HG03095 (cell line): ENCODE data around the gene CHST13.
A peak's percentile ranks its signal among the peaks of the same experiment; 100 is the strongest.

Experiments used
- ATAC-seq: cut with Tn5 transposase; IDR thresholded peaks from one replicate; pipeline ENCODE4 v1.9.1; 2021; ENCODE audit warnings: moderate library complexity; ENCODE audit not compliant: unreplicated experiment

Gene CHST13, protein sequence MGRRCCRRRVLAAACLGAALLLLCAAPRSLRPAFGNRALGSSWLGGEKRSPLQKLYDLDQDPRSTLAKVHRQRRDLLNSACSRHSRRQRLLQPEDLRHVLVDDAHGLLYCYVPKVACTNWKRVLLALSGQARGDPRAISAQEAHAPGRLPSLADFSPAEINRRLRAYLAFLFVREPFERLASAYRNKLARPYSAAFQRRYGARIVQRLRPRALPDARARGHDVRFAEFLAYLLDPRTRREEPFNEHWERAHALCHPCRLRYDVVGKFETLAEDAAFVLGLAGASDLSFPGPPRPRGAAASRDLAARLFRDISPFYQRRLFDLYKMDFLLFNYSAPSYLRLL

DNA sequence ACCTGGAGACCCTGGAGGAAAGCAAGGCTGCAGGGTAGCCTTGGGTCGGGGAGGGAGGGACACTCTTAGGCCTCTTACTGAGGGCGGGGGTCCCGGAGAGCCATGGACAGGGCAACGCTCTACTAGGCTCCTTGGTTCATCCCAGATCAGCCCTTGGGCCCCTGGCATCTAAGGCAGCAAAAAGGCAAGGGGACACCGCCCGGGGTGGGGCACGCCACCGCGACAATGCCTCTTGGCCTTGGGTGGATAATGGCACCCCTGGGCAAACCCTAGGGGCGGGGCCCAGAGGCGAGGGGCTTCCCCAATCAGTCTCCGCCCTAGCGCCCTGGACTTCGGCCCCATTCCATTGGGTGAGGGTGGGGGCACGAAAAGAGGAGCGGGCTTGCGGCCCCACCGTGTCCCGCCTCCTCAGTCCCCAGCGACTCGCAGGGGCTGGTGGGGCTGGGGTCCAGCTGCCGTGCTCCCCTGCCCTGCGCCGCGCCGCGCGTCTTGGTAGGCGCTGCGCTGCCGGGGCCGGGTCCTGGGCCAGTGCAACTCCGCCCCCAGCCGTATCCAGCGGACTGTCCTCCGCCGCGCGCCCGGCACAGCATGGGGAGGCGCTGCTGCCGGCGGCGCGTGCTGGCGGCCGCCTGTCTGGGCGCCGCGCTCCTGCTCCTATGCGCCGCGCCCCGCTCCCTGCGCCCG, at the start of gene CHST13:
Gene CHST13 (plus strand): TSS at position 411 of the 684 bp plus-strand sequence. CDS start 178 bp downstream, at position 589.
- ATAC-seq: no peak

DNA sequence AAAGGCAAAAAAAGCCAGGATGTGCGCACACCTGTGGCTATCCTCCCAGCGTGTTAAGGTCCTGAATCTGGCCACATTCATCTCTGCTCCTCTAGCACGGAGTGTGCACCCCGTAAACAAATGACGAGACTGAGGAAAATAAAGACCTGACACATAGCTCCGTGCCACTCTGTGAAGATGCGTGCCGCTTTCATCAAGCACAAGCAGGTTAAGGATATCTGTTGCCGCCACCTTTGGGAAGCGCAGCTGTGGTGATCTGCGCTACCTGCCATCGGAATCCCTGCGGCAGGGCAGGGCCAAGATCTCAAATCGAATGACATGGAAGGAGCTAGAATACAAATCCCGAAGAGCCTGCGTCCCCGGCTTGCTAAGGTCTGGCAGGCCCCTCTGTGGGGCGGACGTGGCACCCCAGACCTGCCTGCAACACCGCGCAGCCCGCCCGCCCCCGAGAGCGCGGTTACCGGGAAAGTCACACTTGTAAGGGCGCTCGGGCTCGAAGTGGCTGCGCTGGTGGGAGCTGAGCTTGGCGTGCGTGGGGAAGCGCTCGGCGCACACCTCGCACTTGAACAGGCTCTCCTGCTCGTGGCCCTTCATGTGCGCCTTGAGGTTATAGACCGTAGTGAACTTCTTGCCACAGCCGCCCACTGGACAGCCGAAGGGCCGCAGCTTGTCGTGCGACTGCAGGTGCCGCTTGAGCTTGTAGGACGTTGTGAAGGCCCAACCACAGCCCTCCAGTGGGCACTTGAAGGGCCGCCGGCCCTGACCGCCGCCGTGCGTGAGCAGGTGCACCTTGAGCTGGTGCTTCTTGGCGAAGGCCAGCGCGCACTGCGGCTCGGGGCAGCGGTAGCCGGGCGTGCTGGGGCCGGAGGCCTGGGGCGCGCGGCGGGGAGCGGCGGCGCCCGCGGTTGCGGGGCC, 49.2 kb upstream of the CHST13 start:
- peak; percentile 14 for ATAC-seq

DNA sequence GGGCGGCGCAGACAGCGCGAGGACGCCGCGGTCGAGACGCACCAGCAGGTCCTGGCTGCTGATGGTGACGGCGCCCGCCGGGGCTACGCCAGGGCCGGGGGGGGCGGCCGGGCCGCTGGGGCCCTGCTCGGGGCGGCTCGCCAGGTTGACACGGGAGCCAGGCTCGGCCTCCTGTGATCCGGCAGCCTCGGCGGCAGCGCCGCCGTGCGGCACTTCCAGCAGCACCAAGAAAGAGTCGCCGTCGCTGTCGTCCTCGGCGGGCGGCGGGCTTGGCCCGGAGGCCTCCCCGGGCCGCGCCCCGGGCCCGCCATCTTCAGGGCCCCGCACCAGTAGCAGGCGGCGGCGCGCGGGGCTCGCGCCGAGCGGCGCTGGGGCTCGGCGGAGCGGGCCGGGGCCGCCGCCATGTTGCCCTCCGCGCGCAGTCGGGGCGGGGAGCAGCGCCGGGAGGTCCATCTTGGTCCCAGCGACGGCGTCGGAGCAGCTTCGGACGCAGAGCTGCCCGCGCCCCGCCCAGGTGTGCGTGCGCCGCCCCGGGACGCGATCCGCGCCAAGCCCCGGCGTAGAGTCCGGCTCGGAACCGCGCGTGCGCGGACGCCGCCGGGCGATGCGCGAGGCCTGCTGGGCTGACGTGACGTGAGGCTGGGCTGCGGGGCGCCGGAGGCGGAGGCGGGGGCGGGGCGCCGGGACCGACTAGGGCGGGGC, 48.4 kb upstream of the CHST13 start, which contains the start of gene ZXDC:
Gene ZXDC (minus strand): TSS at position 479 of the 702 bp plus-strand sequence. CDS start 26 bp downstream, at position 453.
- peak; percentile 79 for ATAC-seq

DNA sequence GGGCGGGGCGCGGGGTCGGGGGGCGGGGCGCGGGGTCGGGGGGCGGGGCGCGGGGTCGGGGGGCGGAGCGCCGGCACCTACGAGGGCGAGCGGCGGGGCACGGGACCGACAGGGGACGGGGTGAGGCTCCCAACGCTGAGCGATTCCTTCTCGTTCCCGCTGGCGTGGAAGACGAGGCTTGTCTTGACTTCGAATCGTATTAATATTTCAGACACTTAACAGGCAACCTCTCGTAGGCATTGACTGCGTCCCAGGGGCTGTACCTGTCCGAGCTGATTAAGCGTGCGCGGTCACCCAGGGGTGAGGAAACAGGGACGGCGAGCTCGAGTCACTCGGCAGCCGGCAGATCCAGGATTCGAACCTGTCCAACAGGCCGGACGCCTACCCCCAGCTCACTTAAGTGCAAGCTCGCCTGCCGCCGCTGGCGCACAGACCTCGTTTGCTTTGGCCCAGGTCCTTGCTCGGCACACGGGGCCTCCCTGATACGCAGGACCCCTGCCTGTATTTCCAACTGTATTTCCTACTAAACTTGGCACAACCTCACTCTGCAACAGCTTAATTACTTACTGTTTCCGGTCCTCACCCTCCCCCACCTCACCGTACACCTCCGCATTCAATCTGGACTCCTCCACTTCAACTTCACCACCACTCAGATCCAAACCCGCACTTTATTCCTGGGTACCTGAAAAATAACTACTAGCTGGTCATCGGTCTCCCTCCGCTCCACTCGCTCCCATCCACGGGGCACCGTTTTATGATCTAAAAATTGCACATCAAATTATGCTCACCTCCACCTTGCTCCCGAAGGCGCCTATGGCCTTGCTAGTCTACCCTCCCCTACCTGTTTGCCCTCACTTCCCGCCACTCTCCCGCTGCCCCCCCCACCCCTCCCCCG, 47.5 kb upstream of the CHST13 start:
- peak; percentile 12 for ATAC-seq

DNA sequence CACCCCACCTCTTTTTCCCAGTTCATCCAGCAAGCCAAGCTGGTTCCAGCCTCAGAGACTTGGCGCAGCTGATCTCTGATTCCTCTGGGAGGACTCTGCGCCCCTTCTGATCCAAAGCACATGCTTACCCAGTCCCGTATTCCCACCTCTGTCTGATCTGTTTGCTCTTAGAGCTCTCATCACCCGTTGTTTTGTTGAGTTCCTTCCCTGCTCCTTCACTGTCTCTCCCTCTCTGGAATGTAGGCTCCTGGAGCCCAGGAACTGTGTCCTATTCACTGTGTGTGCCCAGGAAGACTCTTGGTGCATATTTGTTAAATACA, 46.9 kb upstream of the CHST13 start:
- ATAC-seq: no peak

DNA sequence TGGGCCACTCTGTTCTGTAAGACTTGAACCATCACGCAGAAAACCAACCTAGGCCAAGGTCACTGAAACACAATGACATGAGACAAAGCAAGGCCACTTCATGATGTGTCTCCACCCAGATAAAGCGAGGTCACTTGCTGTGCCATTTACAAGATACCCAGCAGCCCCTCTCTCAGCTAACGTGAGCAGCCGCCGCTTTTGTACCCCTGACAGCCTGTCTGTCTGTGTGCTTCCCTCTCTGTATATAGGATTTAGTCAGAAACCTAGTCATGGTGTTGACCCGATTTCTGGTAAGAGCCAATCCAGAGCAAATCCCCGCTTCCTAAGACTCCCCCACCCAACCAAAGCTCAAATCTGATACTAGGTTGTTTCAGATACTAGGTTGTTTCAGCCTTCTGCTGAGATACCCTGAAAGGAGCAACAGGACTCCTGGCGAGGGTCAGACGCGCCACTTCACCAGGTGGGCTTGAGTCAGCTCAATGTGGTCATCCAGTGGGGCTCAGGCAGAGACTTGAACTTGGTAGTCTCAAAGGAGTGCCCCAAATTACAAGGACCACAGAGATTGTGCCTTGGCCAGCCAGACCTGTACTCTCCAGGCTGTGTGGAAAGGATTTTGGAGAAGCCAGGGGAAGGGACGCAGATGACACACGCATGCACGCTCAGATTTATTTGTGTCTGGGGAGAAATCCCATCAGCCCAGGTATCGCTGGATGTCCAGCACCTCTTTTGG, 45.2 kb upstream of the CHST13 start:
- ATAC-seq: no peak

DNA sequence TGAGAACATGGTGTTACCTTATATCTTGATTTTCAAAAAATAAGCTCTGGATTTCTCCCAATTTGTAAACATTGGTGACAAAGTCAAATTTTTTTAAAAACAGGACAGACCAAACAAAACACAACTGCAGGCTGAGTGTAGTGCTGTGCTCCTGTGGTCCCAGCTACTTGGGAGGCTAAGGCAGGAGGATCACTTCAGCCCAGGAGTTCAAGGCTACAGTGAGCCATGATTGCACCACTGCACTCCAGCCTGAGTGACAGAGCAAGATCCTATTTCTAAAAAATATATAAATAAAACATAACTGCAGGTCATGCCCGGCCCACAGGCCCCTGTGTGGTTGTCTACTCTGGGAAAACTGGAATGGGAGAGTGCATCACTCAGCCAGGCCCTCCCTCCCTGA, 44.3 kb upstream of the CHST13 start:
- ATAC-seq: no peak

DNA sequence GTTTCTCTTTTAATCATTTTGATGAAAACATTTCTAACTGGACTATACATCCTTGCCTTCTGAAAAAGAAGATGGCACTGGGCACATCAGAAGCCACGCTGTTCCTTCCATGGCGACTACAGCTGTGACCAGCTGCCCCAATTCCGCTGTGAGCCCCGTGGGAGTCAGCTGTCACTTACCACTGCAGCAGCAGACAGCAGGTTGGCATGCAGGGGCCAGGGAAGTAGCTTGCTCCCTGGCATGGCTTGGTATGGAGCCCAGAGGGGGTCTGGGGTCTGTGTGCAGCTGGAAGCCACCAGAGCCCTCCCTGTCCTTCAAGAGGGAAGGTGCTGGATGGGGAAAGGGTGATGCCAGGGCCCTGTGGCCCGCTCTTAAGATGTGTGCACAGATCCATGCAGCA, 43.7 kb upstream of the CHST13 start:
- no peak for ATAC-seq

DNA sequence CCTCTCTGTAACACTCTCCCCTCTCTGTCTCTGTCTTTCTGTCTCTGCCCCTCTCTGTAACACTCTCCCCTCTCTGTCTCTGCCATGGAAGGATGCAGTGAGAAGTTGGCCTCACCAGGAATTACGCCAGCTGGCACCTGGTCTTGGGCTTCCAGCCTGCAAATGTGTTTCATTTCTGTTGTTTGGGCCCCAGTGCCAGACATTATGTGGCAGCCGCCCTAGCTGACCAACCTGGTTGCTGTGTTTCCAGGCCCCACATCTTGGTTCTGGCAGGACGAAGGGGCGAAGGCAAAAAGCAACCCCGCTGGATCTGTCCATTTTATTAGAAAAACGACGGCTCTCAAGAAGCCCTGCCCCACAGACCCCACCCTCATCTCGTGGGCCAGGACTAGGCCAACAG, 43.1 kb upstream of the CHST13 start:
- no peak for ATAC-seq

DNA sequence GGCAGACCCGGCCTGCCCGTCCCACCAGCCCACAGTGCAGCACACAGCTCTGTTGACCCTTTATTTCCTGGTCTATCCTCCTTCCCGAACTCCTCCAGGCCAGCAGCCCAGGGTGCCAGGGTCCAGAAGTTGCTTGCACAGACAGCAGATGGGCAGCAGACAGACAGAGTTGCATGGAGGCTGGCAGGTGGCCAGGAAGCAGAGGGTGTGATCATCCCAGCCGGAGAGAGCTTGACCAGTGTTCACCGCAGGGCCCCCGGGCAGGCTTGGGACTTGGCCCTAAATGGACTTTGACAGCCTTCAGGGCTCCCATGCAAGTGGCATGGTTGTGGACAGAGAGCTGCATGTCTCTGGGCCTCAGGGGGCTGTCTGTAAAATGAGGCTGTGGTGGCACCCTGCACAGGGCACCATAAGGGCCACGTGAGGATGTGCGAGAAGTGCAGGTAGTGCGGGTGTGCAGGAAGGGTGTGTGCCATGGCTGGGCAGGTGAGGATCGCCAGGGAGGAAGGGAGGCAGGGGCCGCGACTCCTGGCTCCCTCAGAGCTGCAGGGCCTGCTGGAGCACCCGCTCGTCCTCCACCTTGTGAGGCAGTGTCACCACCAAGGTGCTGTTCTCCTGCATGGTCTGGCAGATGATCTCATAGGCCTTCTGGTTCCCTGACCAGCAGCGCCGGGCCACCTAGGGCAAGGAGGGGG, 42.0 kb upstream of the CHST13 start:
- ATAC-seq: no peak

DNA sequence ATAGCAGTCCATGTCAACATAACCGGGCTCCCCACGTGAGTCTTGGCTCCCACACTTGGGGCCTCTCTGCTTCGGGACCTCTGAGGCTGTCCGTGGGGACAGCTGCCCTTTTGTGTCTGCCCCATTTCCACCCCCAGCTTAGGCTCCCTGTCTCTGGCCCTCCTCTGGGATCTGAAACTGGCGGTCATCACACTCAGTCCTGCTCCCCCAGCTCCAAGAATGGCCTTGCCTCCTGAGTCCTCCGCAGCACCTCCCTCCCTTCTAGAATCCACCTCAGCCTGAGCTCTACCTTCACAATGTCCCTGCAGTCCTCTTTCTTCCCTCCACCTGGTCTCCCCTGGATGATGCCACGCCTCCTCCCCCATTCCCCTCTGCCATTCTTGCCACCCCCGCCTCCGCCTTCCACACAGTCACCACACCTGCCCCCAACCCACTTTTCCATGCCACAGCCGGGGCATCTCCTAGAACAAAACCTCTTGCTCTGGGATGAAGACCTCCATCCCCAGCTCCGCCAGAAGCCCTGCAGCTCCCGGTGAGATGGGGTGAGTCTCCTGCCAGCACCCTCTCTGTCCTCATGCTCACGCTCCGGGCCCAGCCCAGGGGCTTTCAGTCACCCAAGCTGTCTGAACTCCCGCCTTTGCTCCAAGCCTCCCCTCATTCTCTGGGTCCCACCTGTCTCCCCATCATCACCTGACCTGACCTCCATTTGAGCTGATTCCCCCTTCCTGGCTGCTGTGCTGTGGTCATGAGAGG, 41.3 kb upstream of the CHST13 start:
- no peak for ATAC-seq

DNA sequence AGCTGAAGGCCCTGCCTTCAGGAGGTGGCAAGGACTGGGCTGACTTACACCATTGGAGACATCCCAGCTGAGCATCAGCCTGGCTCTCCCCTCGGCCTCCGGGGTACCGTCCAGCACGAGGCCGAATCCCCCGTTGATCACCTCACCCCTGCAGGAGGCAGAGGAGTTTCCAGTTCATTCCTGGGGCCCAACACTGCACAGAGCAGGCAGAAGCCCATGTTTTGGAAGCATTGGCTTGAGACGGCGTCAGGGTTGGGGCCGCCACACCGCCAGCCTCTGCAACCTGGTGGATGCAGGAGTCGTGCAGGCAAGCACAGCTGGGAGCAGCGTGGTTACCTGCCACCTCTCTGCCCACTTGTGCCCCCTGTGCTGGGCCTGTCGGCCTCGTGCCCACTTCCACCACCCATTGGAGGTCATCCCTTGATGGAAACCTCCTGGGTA, 40.6 kb upstream of the CHST13 start:
- no peak for ATAC-seq

DNA sequence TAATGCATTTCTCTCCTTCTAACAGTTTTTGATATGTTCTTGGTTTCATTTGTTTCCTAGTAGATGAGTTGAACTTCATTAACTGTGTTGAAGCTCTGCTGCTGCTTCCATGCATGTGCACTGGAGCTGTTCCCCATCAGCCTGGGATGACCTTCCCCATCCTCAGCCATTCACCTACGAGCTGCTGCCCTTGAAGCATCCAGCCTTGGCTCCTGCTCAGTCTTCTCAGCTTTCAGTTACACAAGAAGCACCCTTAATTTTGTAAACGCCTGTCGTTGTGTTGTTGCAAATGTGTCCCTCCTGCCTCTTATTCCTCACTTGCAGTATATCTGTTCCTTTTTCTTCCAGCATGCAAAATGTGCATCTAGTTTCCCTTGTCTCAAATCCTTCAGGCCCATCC, 39.8 kb upstream of the CHST13 start:
- ATAC-seq: no peak

DNA sequence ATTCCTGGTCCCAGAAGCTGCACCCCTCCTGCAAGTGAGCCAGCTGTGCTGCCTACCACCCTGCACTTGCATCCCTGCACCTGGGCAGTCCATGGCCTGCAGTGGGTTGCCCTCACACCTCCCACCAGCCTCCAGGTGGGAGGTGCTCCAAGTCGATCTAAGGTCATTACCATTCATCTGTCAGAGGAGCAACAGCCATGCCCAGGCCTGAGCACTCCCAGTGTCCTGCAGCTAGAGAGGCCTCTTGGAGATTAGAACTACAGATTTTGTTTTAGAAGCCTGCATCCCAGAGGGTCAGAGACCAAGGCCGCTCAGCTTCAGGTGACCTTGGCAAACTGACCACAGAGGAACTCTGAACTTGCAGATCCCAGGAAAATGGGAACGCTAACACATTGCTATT, 39.3 kb upstream of the CHST13 start:
- ATAC-seq: no peak

DNA sequence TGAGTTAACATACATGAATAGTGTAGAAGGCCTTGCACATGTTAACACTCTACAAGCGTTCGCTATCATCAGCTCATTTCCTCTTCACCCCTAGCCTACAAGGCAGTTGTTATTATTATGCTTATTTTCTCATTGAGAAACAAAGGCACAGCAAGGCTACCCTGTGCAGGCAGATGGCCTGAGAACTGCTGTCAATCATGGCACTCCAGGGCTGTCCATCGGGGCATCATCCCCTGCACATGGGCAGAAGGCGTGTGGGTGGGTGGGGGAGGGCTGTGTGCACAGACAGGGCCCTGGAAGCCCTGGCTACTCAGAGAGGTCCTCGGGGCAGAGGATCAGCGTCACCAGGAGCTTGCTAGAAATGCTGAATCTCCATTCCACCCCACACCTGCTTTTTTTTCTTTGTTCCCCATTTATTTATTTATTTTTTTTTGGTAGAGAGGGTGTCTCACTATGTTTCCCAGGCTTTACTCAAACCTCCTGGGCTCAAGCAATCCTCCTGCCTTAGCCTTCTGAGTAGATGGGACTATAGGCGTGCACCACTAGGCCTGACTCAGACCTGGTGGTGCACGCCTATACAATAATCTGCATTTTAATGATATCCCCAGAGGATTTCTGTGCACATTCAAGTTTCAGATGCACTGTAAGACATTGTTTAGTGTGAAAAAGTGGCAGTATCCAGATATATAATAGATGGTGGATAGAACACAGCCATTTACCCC, 38.6 kb upstream of the CHST13 start:
- ATAC-seq: no peak

DNA sequence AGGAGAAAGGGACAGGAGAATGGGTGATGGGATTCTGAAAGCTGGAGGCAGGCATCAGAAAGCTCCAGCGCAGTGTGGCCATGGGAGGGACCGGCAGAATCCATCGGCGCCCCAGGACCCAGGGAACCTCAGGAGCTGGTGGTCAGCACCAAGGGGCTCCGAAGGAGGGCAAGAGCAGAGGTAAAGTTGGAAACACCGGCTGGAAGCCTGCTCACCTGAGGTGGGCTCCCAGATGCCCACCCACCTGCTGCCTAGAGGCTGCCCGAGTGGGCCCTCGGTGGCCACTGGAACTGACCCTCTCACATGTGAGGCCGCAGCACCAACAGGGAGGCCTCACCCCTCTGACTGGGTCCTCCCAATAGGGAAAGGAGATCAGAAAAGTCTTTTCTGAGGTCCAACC, 38.0 kb upstream of the CHST13 start:
- no peak for ATAC-seq

DNA sequence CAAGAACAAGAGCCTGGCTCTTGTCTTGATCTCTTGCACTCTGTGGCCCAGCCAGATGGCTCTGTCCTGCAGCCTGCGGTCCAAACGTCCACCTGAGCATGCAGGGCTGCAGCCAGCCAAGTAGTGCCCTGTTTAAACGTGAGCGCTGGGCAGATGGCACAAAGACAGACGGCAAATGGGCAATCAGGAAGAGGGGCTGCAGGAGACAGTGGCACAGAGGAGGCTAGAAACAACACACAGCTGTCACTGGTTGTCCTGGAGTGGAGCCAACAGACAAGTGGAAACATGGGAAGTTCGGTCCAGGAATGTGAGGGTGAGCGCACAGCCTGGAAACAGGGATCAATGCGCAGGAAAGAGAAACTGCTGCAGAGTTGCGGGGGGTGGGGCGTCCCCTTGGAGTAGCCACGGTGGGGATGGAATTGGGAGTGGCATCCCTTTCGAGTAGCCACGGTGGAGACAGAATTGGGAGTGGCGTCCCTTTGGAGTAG, 37.6 kb upstream of the CHST13 start:
- no peak for ATAC-seq
